ENCODE data around the gene SKI. TPM values are rescaled to one million over a fixed set of nuclear protein-coding genes. Genes with fewer than 3 reads are reported as not detected.

The SKI gene
- total and polyA plus RNA-seq, 9 of the 15 experiments (the other 6 are each of a cell fraction or from before 2014, with no cell fraction given), result 0.10 to 60.5 (median 4.6) TPM

DNA sequence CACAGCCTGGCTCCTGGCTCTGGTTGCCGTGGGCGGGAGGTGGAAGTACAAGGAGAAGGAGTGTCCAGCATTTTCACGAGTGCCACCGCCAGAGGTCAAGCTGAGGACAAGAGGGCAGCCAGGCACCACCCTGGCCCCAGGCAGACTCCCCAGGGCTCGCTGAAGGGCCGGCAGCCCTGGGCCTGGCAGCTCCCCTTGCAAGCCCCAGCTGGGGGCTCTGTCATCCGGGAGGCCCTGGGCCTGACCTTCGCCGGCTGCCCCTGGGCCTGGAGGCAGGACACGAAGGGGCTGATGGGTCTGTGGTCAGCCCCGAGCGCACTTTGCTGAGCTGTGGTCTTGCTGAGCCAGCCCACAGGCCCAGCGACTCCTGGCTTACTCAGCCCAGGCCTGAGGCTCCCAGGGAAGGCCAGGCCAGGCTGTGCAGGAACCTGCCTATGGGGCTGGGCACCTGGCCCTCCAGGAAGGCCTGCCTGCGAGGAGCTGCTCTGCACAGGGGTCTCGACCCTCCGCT lies 88.4 kb downstream of the SKI start:
- H3K27me3 ChIP-seq (ENCODE audit: control insufficient read depth in 2 of 2, insufficient read depth in 2 of 2, low read length in 2 of 2), result peaks cover 32 to 41% of the 10 kb centered on the region in 2 experiments; a peak in 4 of 5 replicates

More for the DNA sequence above, 88.4 kb downstream of the SKI start:
- 31% methylated on average over 14 of the region's 16 CpGs for WGBS (ENCODE audit: insufficient coverage, low coverage, missing lambda C conversion rate)
- no peaks in the 10 kb centered on the region for H3K36me3 ChIP-seq (ENCODE audit: control insufficient read depth, insufficient read depth, low read length)
- H3K4me2 ChIP-seq (ENCODE audit: insufficient read depth, low read length), result no peak overlapping the region
- intact Hi-C loops (cut with micrococcal nuclease), result loop anchor here (5.0 to 10.0 kb wide), 2 partner anchors 58 to 119 kb away; no protein-coding TSS in a partner anchor
- CTCF ChIA-PET (ENCODE audit: low intra/inter-chr PET ratio), result no interaction called here
- H3K9me3 ChIP-seq (replicated peaks; ENCODE audit: control insufficient read depth, insufficient read depth, low read depth, low read length), result no peaks in the 10 kb centered on the region
- H3K4me3 ChIP-seq, result no peak overlapping the region
- POLR2A ChIA-PET, result interaction anchor here (0.9 to 1.9 kb wide), 3 partner anchors 63 to 124 kb away, joined by 3 to 4 read pairs (median 3); no protein-coding TSS in a partner anchor
- TF ChIP-seq ZC3H4 (CRISPR knock-in tag; IDR thresholded peaks at IDR 0.05; ENCODE audit: borderline replicate concordance), result 0 out of 2 replicates have a peak, but pooled peaks have one; percentile 19
- no peak for TF ChIP-seq CBX8 (IDR thresholded peaks at IDR 0.05; ENCODE audit: borderline replicate concordance, extremely low read depth, low read depth, low read length, poor library complexity, severe bottlenecking)
- no peak for TF ChIP-seq ZNF444 (CRISPR knock-in tag; IDR thresholded peaks at IDR 0.05)
- no peak for TF ChIP-seq TCF7L2 (IDR thresholded peaks at IDR 0.05; ENCODE audit: low read depth, low read length)
- no peak for TF ChIP-seq TARDBP (IDR thresholded peaks at IDR 0.05)
- peak; percentile 38; the same call in 1 of the 2 replicates for TF ChIP-seq SP1 (CRISPR knock-in tag; IDR thresholded peaks at IDR 0.05)
- TF ChIP-seq SMAD3 (CRISPR knock-in tag; conservative IDR thresholded peaks at IDR 0.05), result no peak
- BruUV-seq (replicated peaks), result no TSS peak
- H4K20me1 ChIP-seq (replicated peaks; ENCODE audit: control insufficient read depth, insufficient read depth, low read length), result no peaks in the 10 kb centered on the region
- peaks cover 10 to 88% of the 10 kb centered on the region in 2 experiments; a peak in 4 of 5 replicates for H3K4me1 ChIP-seq (replicated peaks in 1 of 2; ENCODE audit: control insufficient read depth in 2 of 2, insufficient read depth in 2 of 2, low read length in 2 of 2)
- ATAC-seq, result peak; percentile 10; the same call in 2 of the 3 replicates
- H3K9ac ChIP-seq (ENCODE audit: insufficient read depth in 1 of 2, low read depth in 2 of 2, low read length in 2 of 2), result peak overlapping the region; percentile 17 to 28; a peak in 2 of 4 replicates
- H2AFZ ChIP-seq (ENCODE audit: low read depth, low read length), result no peak overlapping the region; the same call in 1 of the 2 replicates
- no peak overlapping the region for H3K27ac ChIP-seq (ENCODE audit: extremely low read depth, low read depth, low read length)
- FAIRE-seq, result no peak
- in situ Hi-C loops (cut with MboI), result no loop called here
- DNase-seq (ENCODE audit: extremely low read depth in 1 of 4, low spot score in 3 of 4), result no peak
- H3K9me1 ChIP-seq (ENCODE audit: control insufficient read depth, insufficient read depth, low read length), result no peaks in the 10 kb centered on the region
- H3K79me2 ChIP-seq (ENCODE audit: control insufficient read depth, insufficient read depth, low read length), result no peaks in the 10 kb centered on the region

All from K562 (cell line).